ENCODE data around the gene INO80B.
A peak's percentile ranks its signal among the peaks of the same experiment; 100 is the strongest.
"Not testable (repeated sequence)": the region's sequence is repeated elsewhere in the genome, so short reads cannot be mapped to it uniquely, and the experiment has no call there.

Gene INO80B

GRCh38 chr2:74425523-74425922, 29.4 kb upstream of the INO80B start:
- DNase-seq (ENCODE audit: low read depth in 4 of 4, low spot score in 1 of 4) = no peak

GRCh38 chr2:74426181-74426758, 28.6 kb upstream of the INO80B start:
- DNase-seq (ENCODE audit: low read depth in 4 of 4, low spot score in 1 of 4) = no peak

GRCh38 chr2:74427551-74427950, 27.3 kb upstream of the INO80B start:
- no peak for DNase-seq (ENCODE audit: low read depth in 4 of 4, low spot score in 1 of 4)

GRCh38 chr2:74428675-74429074, 26.2 kb upstream of the INO80B start:
- no peak for DNase-seq (ENCODE audit: low read depth in 4 of 4, low spot score in 1 of 4)

GRCh38 chr2:74429487-74430451, 25.1 kb upstream of the INO80B start:
- DNase-seq (ENCODE audit: low read depth in 4 of 4, low spot score in 1 of 4) = no peak

- no peak for DNase-seq (ENCODE audit: low read depth in 4 of 4, low spot score in 1 of 4)
Measured at GRCh38 chr2:74430502-74430901, 24.4 kb upstream of the INO80B start.

- no peak for DNase-seq (ENCODE audit: low read depth in 4 of 4, low spot score in 1 of 4)
Measured at GRCh38 chr2:74436111-74436805, 18.6 kb upstream of the INO80B start.

- DNase-seq (ENCODE audit: low read depth in 4 of 4, low spot score in 1 of 4) = no peak
Measured at GRCh38 chr2:74436848-74437695, 17.8 kb upstream of the INO80B start.

- no peak for DNase-seq (ENCODE audit: low read depth in 4 of 4, low spot score in 1 of 4)
Measured at GRCh38 chr2:74438248-74438647, 16.6 kb upstream of the INO80B start.

GRCh38 chr2:74439373-74439772, 15.5 kb upstream of the INO80B start:
- no peak for DNase-seq (ENCODE audit: low read depth in 4 of 4, low spot score in 1 of 4)

- no peak for DNase-seq (ENCODE audit: low read depth in 4 of 4, low spot score in 1 of 4)
Measured at GRCh38 chr2:74439803-74440377, 15.0 kb upstream of the INO80B start.

GRCh38 chr2:74440378-74441169, 14.3 kb upstream of the INO80B start:
- peak in 2 of 4 experiments; percentile 27 to 59 for DNase-seq (ENCODE audit: low read depth in 4 of 4, low spot score in 1 of 4)

- no peak for DNase-seq (ENCODE audit: low read depth in 4 of 4, low spot score in 1 of 4)
Measured at GRCh38 chr2:74441170-74441689, 13.7 kb upstream of the INO80B start.

GRCh38 chr2:74441690-74442482, 13.0 kb upstream of the INO80B start, which contains the start of gene RTKN:
RTKN (minus strand) TSS chr2:74441937; CDS start chr2:74441816, 121 bp downstream.
- no peak for DNase-seq (ENCODE audit: low read depth in 4 of 4, low spot score in 1 of 4)

GRCh38 chr2:74442483-74443297, 12.2 kb upstream of the INO80B start:
- DNase-seq (ENCODE audit: low read depth in 4 of 4, low spot score in 1 of 4) = not testable (repeated sequence)

- DNase-seq (ENCODE audit: low read depth in 4 of 4, low spot score in 1 of 4) = no peak
Measured at GRCh38 chr2:74444498-74445318, 10.2 kb upstream of the INO80B start.

Data from stimulated activated CD4-positive, alpha-beta T cell treated with anti-CD3 and anti-CD28 coated beads, Interleukin-1b, Interleukin-23, amount 100 ng/mL, for 24 hours (primary cell).